Liver (tissue), 9 donors: ENCODE measurements around the gene C1orf50. TPM values are rescaled to one million over a fixed set of nuclear protein-coding genes. Genes with fewer than 3 reads are reported as not detected.

Experiments
- DNase-seq: peaks from one replicate; pipeline ENCODE4 v3.0.0-alpha.2; 2017; ENCODE audit warnings: low spot score
- H3K27ac ChIP-seq, 2 donors: one replicate each; pipeline ENCODE4 v1.7.0; 2013; ENCODE audit warnings: inconsistent platforms in 2 of 2, low read length in 2 of 2, control low read depth in 1 of 2, low read depth in 1 of 2, mild to moderate bottlenecking in 1 of 2
- H3K27me3 ChIP-seq, 4 donors: one replicate each; pipeline versions ENCODE4 v1.6.1 to v1.7.0; 2013; ENCODE audit warnings: low read length in 3 of 4, inconsistent platforms in 1 of 4, mild to moderate bottlenecking in 1 of 4, moderate library complexity in 1 of 4; ENCODE audit not compliant: control insufficient read depth in 4 of 4, insufficient read depth in 4 of 4
- H3K36me3 ChIP-seq, 4 donors: one replicate each; pipeline versions ENCODE4 v1.6.1 to v1.7.0; 2013; ENCODE audit warnings: low read length in 3 of 4, mild to moderate bottlenecking in 3 of 4, low read depth in 1 of 4, moderate library complexity in 1 of 4; ENCODE audit not compliant: control insufficient read depth in 4 of 4, insufficient read depth in 3 of 4
- H3K4me1 ChIP-seq, 4 donors: one replicate each; pipeline versions ENCODE4 v1.6.1 to v1.7.0; 2013; ENCODE audit warnings: low read length in 3 of 4, mild to moderate bottlenecking in 3 of 4, moderate library complexity in 1 of 4; ENCODE audit not compliant: control insufficient read depth in 4 of 4, insufficient read depth in 4 of 4
- H3K4me3 ChIP-seq, 3 donors: one replicate each; pipeline versions ENCODE4 v1.6.1 to v1.7.0; 2013; ENCODE audit warnings: low read length in 3 of 3, control low read depth in 1 of 3, low read depth in 1 of 3, mild to moderate bottlenecking in 1 of 3
- H3K9ac ChIP-seq, 2 donors: one replicate each; pipeline ENCODE4 v1.7.0; 2013; ENCODE audit warnings: low read length in 2 of 2, mild to moderate bottlenecking in 2 of 2, moderate library complexity in 2 of 2, control low read depth in 1 of 2, low read depth in 1 of 2
- H3K9me3 ChIP-seq, 4 donors: one replicate each; pipeline versions ENCODE4 v1.6.1 to v1.7.0; 2013; ENCODE audit warnings: low read length in 3 of 4; ENCODE audit not compliant: control insufficient read depth in 4 of 4
- ATF3 ChIP-seq: IDR thresholded peaks from 2 replicates; pipeline ENCODE4 v1.6.1; 2016; ENCODE audit warnings: antibody characterized with exemption
- CTCF ChIP-seq: fragments of 150-350 bp; IDR thresholded peaks from 2 replicates; pipeline ENCODE4 v1.5.1; 2017; ENCODE audit warnings: improper control_type of control experiment, low read depth, low read length; ENCODE audit not compliant: missing input control
- EGR1 ChIP-seq, 2 donors: IDR thresholded peaks; 2 replicates each; pipeline ENCODE4 v1.6.1; 2016 to 2018; ENCODE audit warnings: antibody characterized with exemption in 2 of 2, low read depth in 2 of 2
- FOXA1 ChIP-seq: IDR thresholded peaks from 2 replicates; pipeline ENCODE4 v1.6.1; 2016; ENCODE audit warnings: antibody characterized with exemption
- FOXA2 ChIP-seq: IDR thresholded peaks from 2 replicates; pipeline ENCODE4 v1.6.1; 2016; ENCODE audit warnings: antibody characterized with exemption
- GABPA ChIP-seq, 2 donors: IDR thresholded peaks in 1 of 2; conservative IDR thresholded peaks in 1 of 2; 2 replicates each; pipeline ENCODE4 v1.6.1; 2016; ENCODE audit warnings: antibody characterized with exemption in 2 of 2, mild to moderate bottlenecking in 1 of 2, moderate library complexity in 1 of 2
- HNF4A ChIP-seq, 2 donors: conservative IDR thresholded peaks; 2 replicates each; pipeline ENCODE4 v1.6.1; 2016; ENCODE audit warnings: antibody characterized with exemption in 2 of 2, mild to moderate bottlenecking in 2 of 2
- HNF4G ChIP-seq: IDR thresholded peaks from 2 replicates; pipeline ENCODE4 v1.6.1; 2016; ENCODE audit warnings: antibody characterized with exemption
- JUND ChIP-seq, 2 donors: IDR thresholded peaks; 2 replicates each; pipeline ENCODE4 v1.6.1; 2016; ENCODE audit warnings: antibody characterized with exemption in 2 of 2
- MAX ChIP-seq: IDR thresholded peaks from 2 replicates; pipeline ENCODE4 v1.6.1; 2016; ENCODE audit warnings: antibody characterized with exemption
- NR2F2 ChIP-seq: IDR thresholded peaks from 2 replicates; pipeline ENCODE4 v1.6.1; 2016; ENCODE audit warnings: antibody characterized with exemption
- RAD21 ChIP-seq, 2 donors: IDR thresholded peaks; 2 replicates each; pipeline ENCODE4 v1.6.1; 2016; ENCODE audit warnings: antibody characterized with exemption in 2 of 2, mild to moderate bottlenecking in 2 of 2
- RXRA ChIP-seq, 2 donors: IDR thresholded peaks; 2 replicates each; pipeline ENCODE4 v1.6.1; 2017 to 2018; ENCODE audit warnings: antibody characterized with exemption in 2 of 2, mild to moderate bottlenecking in 1 of 2
- SP1 ChIP-seq: IDR thresholded peaks from 2 replicates; pipeline ENCODE4 v1.6.1; 2018; ENCODE audit warnings: antibody characterized with exemption, mild to moderate bottlenecking
- TAF1 ChIP-seq: conservative IDR thresholded peaks from 2 replicates; pipeline ENCODE4 v1.6.1; 2016; ENCODE audit warnings: antibody characterized with exemption, mild to moderate bottlenecking
- YY1 ChIP-seq: IDR thresholded peaks from 2 replicates; pipeline ENCODE4 v1.6.1; 2016; ENCODE audit warnings: antibody characterized with exemption, mild to moderate bottlenecking
- WGBS: extraction: QIAGEN DNeasy Blood & Tissue Kit; methylation state at CpG from one replicate; pipeline ENCODE4 v1.1.7; 2013; 5-methylcytosine and 5-hydroxymethylcytosine counted together
- polyA plus RNA-seq, 2 donors: library from polyadenylated mRNA; stranded (reverse) in 1 of 2; unstranded in 1 of 2; fragments of 200-250 nt in 1 of 2; fragments of >200 nt in 1 of 2; fragmentation: Nextera tagmentation in 1 of 2; extraction: Ambion mirVana in 1 of 2; gene quantifications; one replicate each; pipeline versions ENCODE4 v1.2.1 to v1.2.3, GENCODE V29; 2013 to 2015
- total RNA-seq, 2 donors: library from RNA; depleted of rRNA; stranded (reverse); fragments of >200 nt; gene quantifications; one replicate each; pipeline ENCODE4 v1.2.3, GENCODE V29; 2014
- TF ChIP-seq, protein P1 (sequence below): IDR thresholded peaks from 2 replicates; pipeline ENCODE4 v1.6.1; 2016; ENCODE audit warnings: antibody characterized with exemption, mild to moderate bottlenecking
- TF ChIP-seq, protein P2 (sequence below): IDR thresholded peaks from 2 replicates; pipeline ENCODE4 v1.6.1; 2016; ENCODE audit warnings: antibody characterized with exemption
- donor health status: healthy.
- donor health status: healthy.
- donor health status: healthy.
- donor health status: healthy.
- donor health status: healthy.

C1orf50 gene
- total and polyA plus RNA-seq, 4 donors: 2.6 to 5.8 (median 3.5) TPM

DNA sequence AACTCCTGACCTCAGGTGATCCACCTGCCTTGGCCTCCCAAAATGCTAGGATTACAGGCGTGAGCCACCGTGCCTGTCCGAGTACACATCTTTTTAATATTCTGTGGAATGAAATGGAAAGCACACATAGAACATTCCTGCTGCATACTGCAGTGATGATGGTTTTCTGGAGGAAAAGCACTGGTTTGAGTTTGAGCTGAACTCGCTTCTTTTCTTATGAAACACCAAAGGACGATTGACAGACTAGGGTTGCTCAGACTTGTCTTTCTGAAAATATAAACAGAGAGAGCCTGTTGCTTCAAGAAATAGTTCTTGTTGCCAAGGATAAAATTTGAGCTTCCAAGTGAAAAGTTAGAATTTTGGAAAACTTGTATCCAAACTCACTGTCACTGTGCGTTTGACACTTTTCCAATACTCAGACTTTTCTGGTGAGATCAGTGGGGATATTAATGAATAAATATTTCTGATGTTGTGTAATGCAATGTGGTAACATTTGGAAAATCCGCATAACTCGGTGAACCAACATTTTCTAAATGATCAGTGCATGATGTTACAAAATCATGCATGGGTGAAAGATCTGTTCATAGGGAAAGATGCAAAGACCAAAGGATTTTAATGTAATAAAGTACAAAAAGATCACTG, 34.9 kb downstream of the C1orf50 start:
- no peaks in the 10 kb centered on the region for H3K36me3 ChIP-seq
- WGBS: 84% methylated on average over 8 of the region's 8 CpGs
- no peak overlapping the region for H3K4me3 ChIP-seq
- H3K27me3 ChIP-seq: no peaks in the 10 kb centered on the region
- no peaks in the 10 kb centered on the region for H3K4me1 ChIP-seq
- no peaks in the 10 kb centered on the region for H3K9me3 ChIP-seq
- no peak overlapping the region for H3K27ac ChIP-seq
- TF ChIP-seq CTCF: no peak
- no peak for TF ChIP-seq YY1
- TF ChIP-seq, protein P1, sequence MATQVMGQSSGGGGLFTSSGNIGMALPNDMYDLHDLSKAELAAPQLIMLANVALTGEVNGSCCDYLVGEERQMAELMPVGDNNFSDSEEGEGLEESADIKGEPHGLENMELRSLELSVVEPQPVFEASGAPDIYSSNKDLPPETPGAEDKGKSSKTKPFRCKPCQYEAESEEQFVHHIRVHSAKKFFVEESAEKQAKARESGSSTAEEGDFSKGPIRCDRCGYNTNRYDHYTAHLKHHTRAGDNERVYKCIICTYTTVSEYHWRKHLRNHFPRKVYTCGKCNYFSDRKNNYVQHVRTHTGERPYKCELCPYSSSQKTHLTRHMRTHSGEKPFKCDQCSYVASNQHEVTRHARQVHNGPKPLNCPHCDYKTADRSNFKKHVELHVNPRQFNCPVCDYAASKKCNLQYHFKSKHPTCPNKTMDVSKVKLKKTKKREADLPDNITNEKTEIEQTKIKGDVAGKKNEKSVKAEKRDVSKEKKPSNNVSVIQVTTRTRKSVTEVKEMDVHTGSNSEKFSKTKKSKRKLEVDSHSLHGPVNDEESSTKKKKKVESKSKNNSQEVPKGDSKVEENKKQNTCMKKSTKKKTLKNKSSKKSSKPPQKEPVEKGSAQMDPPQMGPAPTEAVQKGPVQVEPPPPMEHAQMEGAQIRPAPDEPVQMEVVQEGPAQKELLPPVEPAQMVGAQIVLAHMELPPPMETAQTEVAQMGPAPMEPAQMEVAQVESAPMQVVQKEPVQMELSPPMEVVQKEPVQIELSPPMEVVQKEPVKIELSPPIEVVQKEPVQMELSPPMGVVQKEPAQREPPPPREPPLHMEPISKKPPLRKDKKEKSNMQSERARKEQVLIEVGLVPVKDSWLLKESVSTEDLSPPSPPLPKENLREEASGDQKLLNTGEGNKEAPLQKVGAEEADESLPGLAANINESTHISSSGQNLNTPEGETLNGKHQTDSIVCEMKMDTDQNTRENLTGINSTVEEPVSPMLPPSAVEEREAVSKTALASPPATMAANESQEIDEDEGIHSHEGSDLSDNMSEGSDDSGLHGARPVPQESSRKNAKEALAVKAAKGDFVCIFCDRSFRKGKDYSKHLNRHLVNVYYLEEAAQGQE: no peak
- TF ChIP-seq JUND (IDR thresholded peaks at IDR 0.05): no peak
- TF ChIP-seq MAX: no peak
- no peak for TF ChIP-seq ATF3
- no peak for TF ChIP-seq HNF4A (conservative IDR thresholded peaks at IDR 0.05)
- TF ChIP-seq NR2F2: no peak
- TF ChIP-seq, protein P2, sequence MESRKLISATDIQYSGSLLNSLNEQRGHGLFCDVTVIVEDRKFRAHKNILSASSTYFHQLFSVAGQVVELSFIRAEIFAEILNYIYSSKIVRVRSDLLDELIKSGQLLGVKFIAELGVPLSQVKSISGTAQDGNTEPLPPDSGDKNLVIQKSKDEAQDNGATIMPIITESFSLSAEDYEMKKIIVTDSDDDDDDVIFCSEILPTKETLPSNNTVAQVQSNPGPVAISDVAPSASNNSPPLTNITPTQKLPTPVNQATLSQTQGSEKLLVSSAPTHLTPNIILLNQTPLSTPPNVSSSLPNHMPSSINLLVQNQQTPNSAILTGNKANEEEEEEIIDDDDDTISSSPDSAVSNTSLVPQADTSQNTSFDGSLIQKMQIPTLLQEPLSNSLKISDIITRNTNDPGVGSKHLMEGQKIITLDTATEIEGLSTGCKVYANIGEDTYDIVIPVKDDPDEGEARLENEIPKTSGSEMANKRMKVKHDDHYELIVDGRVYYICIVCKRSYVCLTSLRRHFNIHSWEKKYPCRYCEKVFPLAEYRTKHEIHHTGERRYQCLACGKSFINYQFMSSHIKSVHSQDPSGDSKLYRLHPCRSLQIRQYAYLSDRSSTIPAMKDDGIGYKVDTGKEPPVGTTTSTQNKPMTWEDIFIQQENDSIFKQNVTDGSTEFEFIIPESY: no peak
- no peak for TF ChIP-seq RXRA (IDR thresholded peaks at IDR 0.05)
- TF ChIP-seq GABPA (IDR thresholded peaks at IDR 0.05 in 1 of 2, conservative IDR thresholded peaks at IDR 0.05 in 1 of 2): no peak
- TF ChIP-seq HNF4G: no peak
- TF ChIP-seq FOXA2: no peak
- no peak for TF ChIP-seq SP1
- TF ChIP-seq RAD21 (IDR thresholded peaks at IDR 0.05): no peak
- no peak for TF ChIP-seq EGR1 (IDR thresholded peaks at IDR 0.05; ENCODE audit: low read depth in 2 of 2)
- TF ChIP-seq TAF1: no peak
- TF ChIP-seq FOXA1: no peak
- DNase-seq: no peak
- no peak overlapping the region for H3K9ac ChIP-seq
